MCF 10A (cell line): Measurements from ENCODE around the gene PDE9A. TPM values are rescaled to one million over a fixed set of nuclear protein-coding genes. Genes with fewer than 3 reads are reported as not detected.

ENCODE experiments used
- BruUV-seq: library from RNA; stranded (reverse); fragments of 400-500 nt; replicated peaks from 2 replicates; lab custom pipeline; 2021; lab: Mats Ljungman, UMichigan
- CTCF ChIA-PET: fragments of 300-600 bp; sonication (Branson Sonifier 250); formaldehyde crosslinking; extraction: SDS; loops from one replicate; lab custom pipeline; 2021; ENCODE audit warnings: antibody characterized with exemption, inconsistent platforms; lab: Yijun Ruan, JAX
- POLR2A ChIA-PET: fragments of 300-600, 350-650 bp; sonication (Branson Sonifier 250); formaldehyde crosslinking; extraction: SDS; loops from one replicate; lab custom pipeline; 2020; ENCODE audit warnings: antibody characterized with exemption, inconsistent platforms; lab: Yijun Ruan, JAX
- DNase-seq: peaks from one replicate; pipeline ENCODE4 v3.0.0-alpha.2; 2018; ENCODE audit not compliant: unreplicated experiment
- H3K27ac Mint-ChIP-seq: one replicate; pipeline ENCODE4 v1.8.0; 2022; ENCODE audit warnings: mild to moderate bottlenecking, low read depth, mixed read lengths; ENCODE audit not compliant: unreplicated experiment
- H3K27me3 Mint-ChIP-seq: one replicate; pipeline ENCODE4 v1.8.0; 2022; ENCODE audit warnings: mixed read lengths; ENCODE audit not compliant: insufficient read depth, unreplicated experiment
- H3K36me3 Mint-ChIP-seq: one replicate; pipeline ENCODE4 v1.8.0; 2022; ENCODE audit warnings: mild to moderate bottlenecking, moderate library complexity, mixed read lengths; ENCODE audit not compliant: insufficient read depth, unreplicated experiment
- H3K4me1 Mint-ChIP-seq: one replicate; pipeline ENCODE4 v1.8.0; 2022; ENCODE audit warnings: mixed read lengths; ENCODE audit not compliant: insufficient read depth, unreplicated experiment
- H3K4me3 Mint-ChIP-seq: one replicate; pipeline ENCODE4 v1.8.0; 2022; ENCODE audit warnings: mild to moderate bottlenecking, moderate library complexity, mixed read lengths; ENCODE audit not compliant: unreplicated experiment
- H3K9me3 Mint-ChIP-seq: one replicate; pipeline ENCODE4 v1.8.0; 2022; ENCODE audit warnings: mixed read lengths; ENCODE audit not compliant: unreplicated experiment
- CTCF ChIP-seq: fragments of 200-600 bp; IDR thresholded peaks from one replicate; pipeline ENCODE4 v1.8.0; 2022; ENCODE audit warnings: antibody characterized with exemption, mild to moderate bottlenecking; ENCODE audit not compliant: unreplicated experiment
- intact Hi-C: fragments of 100-400 bp; cut with micrococcal nuclease; formaldehyde crosslinking; loops from 2 replicates; pipeline ENCODE4 v1.14.1; 2022
- total RNA-seq: library from RNA; stranded (reverse); gene quantifications from 2 replicates; pipeline ENCODE4 v1.2.3, GENCODE V29; 2022

The PDE9A gene
- total RNA-seq, 1 experiment from 2014 or later: not detected

- no peak for DNase-seq
- no peaks in the 10 kb centered on the region for H3K9me3 Mint-ChIP-seq
- ChIA-PET CTCF (no interaction called here), POLR2A (interaction anchor here (0.6 kb wide), 1 partner anchor 81 kb away, joined by 3 read pairs; no protein-coding TSS in a partner anchor)
- no peak for TF ChIP-seq CTCF
- no TSS peak for BruUV-seq
- H3K4me3 Mint-ChIP-seq: no peak overlapping the region
- intact Hi-C loops: no loop called here
- H3K27me3 Mint-ChIP-seq: peaks cover 39% of the 10 kb centered on the region
- H3K4me1 Mint-ChIP-seq: no peaks in the 10 kb centered on the region
- no peaks in the 10 kb centered on the region for H3K36me3 Mint-ChIP-seq
- no peak overlapping the region for H3K27ac Mint-ChIP-seq
These were observed 137.2 kb downstream of the PDE9A start for GRCh38 chr21:42790520-42791065.

- CTCF ChIA-PET: interaction anchor here (0.6 kb wide), 1 partner anchor 133 kb away, joined by 5 read pairs; no protein-coding TSS in a partner anchor
- no peaks in the 10 kb centered on the region for H3K36me3 Mint-ChIP-seq
These were observed 140.4 kb downstream of the PDE9A start for GRCh38 chr21:42793774-42794173.

GRCh38 chr21:42794551-42794950 lies 141.1 kb downstream of the PDE9A start:
- POLR2A ChIA-PET: no interaction called here
- no peak overlapping the region for H3K4me3 Mint-ChIP-seq
- CTCF ChIA-PET: no interaction called here

More at GRCh38 chr21:42793774-42794173, 140.4 kb downstream of the PDE9A start:
- POLR2A ChIA-PET: no interaction called here
- no peak overlapping the region for H3K4me3 Mint-ChIP-seq
- intact Hi-C loops: no loop called here
- no peak for DNase-seq
- no peak overlapping the region for H3K27ac Mint-ChIP-seq
- no TSS peak for BruUV-seq
- peaks cover 42% of the 10 kb centered on the region for H3K27me3 Mint-ChIP-seq
- H3K4me1 Mint-ChIP-seq: no peaks in the 10 kb centered on the region
- TF ChIP-seq CTCF: no peak
- H3K9me3 Mint-ChIP-seq: no peaks in the 10 kb centered on the region

More at GRCh38 chr21:42794551-42794950, 141.1 kb downstream of the PDE9A start:
- no peaks in the 10 kb centered on the region for H3K9me3 Mint-ChIP-seq
- no TSS peak for BruUV-seq
- peaks cover 42% of the 10 kb centered on the region for H3K27me3 Mint-ChIP-seq
- intact Hi-C loops: no loop called here
- DNase-seq: no peak
- TF ChIP-seq CTCF: no peak
- H3K27ac Mint-ChIP-seq: no peak overlapping the region
- H3K4me1 Mint-ChIP-seq: peaks cover 4% of the 10 kb centered on the region
- no peaks in the 10 kb centered on the region for H3K36me3 Mint-ChIP-seq
